Endothelial cell of umbilical vein (primary cell): ENCODE data around the gene ACSM5. TPM values are rescaled to one million over a fixed set of nuclear protein-coding genes. Genes with fewer than 3 reads are reported as not detected.

Source experiments
- BruUV-seq: library from RNA; stranded (reverse); fragments of 400-500 nt; replicated peaks from 2 replicates; lab custom pipeline; 2021; lab: Mats Ljungman, UMichigan
- CTCF ChIA-PET: fragments of 300-600, 350-600 bp; sonication (Branson Sonifier 250); formaldehyde crosslinking; loops from one replicate; lab custom pipeline; 2021; ENCODE audit warnings: antibody characterized with exemption, inconsistent platforms; lab: Charles Lee
- POLR2A ChIA-PET: fragments of 300-600, 350-600 bp; sonication (Branson Sonifier 250); formaldehyde crosslinking; loops from one replicate; lab custom pipeline; 2021; ENCODE audit warnings: antibody characterized with exemption, inconsistent platforms; lab: Charles Lee
- DNase-seq: peaks from one replicate; pipeline ENCODE4 v3.0.0-alpha.2; 2011; ENCODE audit warnings: low read depth, low spot score
- FAIRE-seq: peaks from 2 replicates; lab custom pipeline; 2011; peaks lifted over from hg19 to GRCh38; lab: Jason Lieb, UNC
- H2AFZ ChIP-seq: 2 replicates; pipeline ENCODE4 v1.6.0; 2012; ENCODE audit warnings: low read depth, low read length, control low read depth, inconsistent platforms
- H3K27ac ChIP-seq: 2 replicates; pipeline ENCODE4 v1.5.1; 2011; ENCODE audit warnings: low read depth, mild to moderate bottlenecking, control low read depth, low read length, moderate library complexity; ENCODE audit not compliant: insufficient read depth
- H3K27me3 ChIP-seq, 2 experiments: 2 replicates each; pipeline versions ENCODE4 v1.6.0 to v1.6.1; 2011; ENCODE audit warnings: low read length in 2 of 2, mixed read lengths in 1 of 2; ENCODE audit not compliant: control insufficient read depth in 2 of 2, insufficient read depth in 2 of 2
- H3K36me3 ChIP-seq, 2 experiments: 2 replicates in 1 of 2; 3 replicates in 1 of 2; pipeline ENCODE4 v1.5.1; 2011; ENCODE audit warnings: low read length in 2 of 2, mild to moderate bottlenecking in 1 of 2, moderate library complexity in 1 of 2; ENCODE audit not compliant: control insufficient read depth in 2 of 2, insufficient read depth in 2 of 2; ENCODE audit errors: extremely low read depth in 1 of 2
- H3K4me1 ChIP-seq: 3 replicates; pipeline ENCODE4 v1.5.1; 2011; ENCODE audit warnings: mild to moderate bottlenecking, low read length; ENCODE audit not compliant: control insufficient read depth, insufficient read depth; ENCODE audit errors: extremely low read depth
- H3K4me2 ChIP-seq: 2 replicates; pipeline ENCODE4 v1.6.1; 2011; ENCODE audit warnings: low read length, control low read depth, mixed read lengths; ENCODE audit not compliant: insufficient read depth
- H3K4me3 ChIP-seq, 3 experiments: fragments of 200-600 bp in 1 of 3; sonication (generic), shearing (Covaris generic) in 1 of 3; replicated peaks in 1 of 3; 2 replicates each; pipeline ENCODE4 v1.5.1; 2011 to 2016; ENCODE audit warnings: control low read depth in 3 of 3, low read length in 3 of 3, mild to moderate bottlenecking in 2 of 3, inconsistent platforms in 1 of 3, low read depth in 1 of 3, moderate library complexity in 1 of 3; ENCODE audit not compliant: insufficient read depth in 1 of 3
- H3K79me2 ChIP-seq: 2 replicates; pipeline ENCODE4 v1.6.0; 2012; ENCODE audit warnings: low read length, inconsistent platforms; ENCODE audit not compliant: control insufficient read depth, insufficient read depth
- H3K9ac ChIP-seq: replicated peaks from 2 replicates; pipeline ENCODE3; 2011; ENCODE audit warnings: low read length, control low read depth; ENCODE audit not compliant: insufficient read depth; ENCODE audit errors: extremely low read depth
- H3K9me1 ChIP-seq: replicated peaks from 3 replicates; pipeline ENCODE4 v1.6.0; 2011; ENCODE audit warnings: mild to moderate bottlenecking, low read length; ENCODE audit not compliant: control insufficient read depth, insufficient read depth; ENCODE audit errors: extremely low read depth
- H3K9me3 ChIP-seq: replicated peaks from 2 replicates; pipeline ENCODE4 v1.5.1; 2012; ENCODE audit warnings: low read length, inconsistent platforms; ENCODE audit not compliant: control insufficient read depth, insufficient read depth
- H4K20me1 ChIP-seq: replicated peaks from 2 replicates; pipeline ENCODE3; 2011; ENCODE audit warnings: mild to moderate bottlenecking, low read length; ENCODE audit not compliant: control insufficient read depth, insufficient read depth; ENCODE audit errors: extremely low read depth
- EZH2 ChIP-seq: IDR thresholded peaks from 2 replicates; pipeline ENCODE4 v1.6.1; 2012; ENCODE audit warnings: borderline replicate concordance, low read depth, mild to moderate bottlenecking, moderate library complexity, low read length, inconsistent platforms; ENCODE audit not compliant: severe bottlenecking
- FOS ChIP-seq: IDR thresholded peaks from 2 replicates; pipeline ENCODE4 v1.6.1; 2011; ENCODE audit warnings: mild to moderate bottlenecking, low read length, moderate library complexity, borderline replicate concordance; ENCODE audit not compliant: insufficient read depth
- GATA2 ChIP-seq: IDR thresholded peaks from 2 replicates; pipeline ENCODE4 v1.7.0; 2011; ENCODE audit warnings: low read depth, mild to moderate bottlenecking, moderate library complexity, mixed read lengths, low read length; ENCODE audit not compliant: insufficient read length, insufficient read depth
- JUN ChIP-seq: IDR thresholded peaks from 2 replicates; pipeline ENCODE4 v1.6.1; 2011; ENCODE audit warnings: borderline replicate concordance, low read depth; ENCODE audit not compliant: insufficient read length, insufficient read depth
- MAX ChIP-seq: IDR thresholded peaks from 2 replicates; pipeline ENCODE4 v1.6.1; 2011; ENCODE audit not compliant: insufficient read depth, insufficient read length
- MYC ChIP-seq: IDR thresholded peaks from one replicate; pipeline ENCODE4 v1.6.1; 2011; ENCODE audit warnings: mild to moderate bottlenecking, low read depth, low read length
- POLR2A ChIP-seq: IDR thresholded peaks from 2 replicates; pipeline ENCODE4 v1.6.1; 2012; ENCODE audit warnings: low read depth, mild to moderate bottlenecking, control low read depth, low read length
- POLR2AphosphoS5 ChIP-seq: IDR thresholded peaks from 2 replicates; pipeline ENCODE4 v1.6.1; 2012; ENCODE audit warnings: low read depth, mild to moderate bottlenecking, control low read depth, low read length, moderate library complexity; ENCODE audit not compliant: insufficient read depth
- dilution Hi-C: fragments of 300-500 bp; cut with MboI; formaldehyde crosslinking; loops from one replicate; pipeline ENCODE4 v1.15.0; 2019; ENCODE audit warnings: low sequenced_read_pairs; ENCODE audit not compliant: extremely low pct_ligation_motif_present
- intact Hi-C: fragments of 100-400 bp; cut with micrococcal nuclease; formaldehyde crosslinking; loops from one replicate; pipeline ENCODE4 v1.10.0; 2022
- polyA plus RNA-seq, 4 experiments: library from polyadenylated mRNA; depleted of rRNA in 3 of 4; stranded (reverse) in 3 of 4; unstranded in 1 of 4; fragments of >200 nt; gene quantifications; 2 replicates each; pipeline versions ENCODE4 v1.2.1 to v1.2.3, GENCODE V29; 2011 to 2012; ENCODE audit warnings: missing spikeins in 1 of 4
- total RNA-seq: library from RNA; stranded (reverse); gene quantifications from 2 replicates; pipeline ENCODE4 v1.2.3, GENCODE V29; 2021
- TF ChIP-seq, protein P1 (sequence below), 2 donors: IDR thresholded peaks; 1 replicate in 1 of 2; 2 replicates in 1 of 2; pipeline ENCODE4 v1.5.1; 2011; ENCODE audit warnings: low read length in 2 of 2, mild to moderate bottlenecking in 2 of 2, moderate library complexity in 2 of 2, control low read depth in 1 of 2, inconsistent platforms in 1 of 2, low read depth in 1 of 2; ENCODE audit not compliant: insufficient read depth in 1 of 2; ENCODE audit errors: extremely low read depth in 1 of 2

Gene ACSM5
- total and polyA plus RNA-seq, 2 donors (not counting 3 experiments of a cell fraction or from before 2014, with no cell fraction given) = 0.06 TPM; not detected in 1

- H4K20me1 ChIP-seq = no peaks in the 10 kb centered on the region
- ChIA-PET POLR2A (no interaction called here), CTCF (interaction anchor here (0.5 to 1.0 kb wide), 2 partner anchors 8 to 60 kb away, joined by 4 read pairs; no protein-coding TSS in a partner anchor)
- no peaks in the 10 kb centered on the region for H3K36me3 ChIP-seq
- no peak overlapping the region for H3K4me3 ChIP-seq
- no peak overlapping the region for H3K9ac ChIP-seq
- dilution Hi-C loops (no loop called here), intact Hi-C loops (no loop called here)
- no peak overlapping the region for H3K27ac ChIP-seq
- no peaks in the 10 kb centered on the region for H3K9me1 ChIP-seq
- FAIRE-seq (no peak), DNase-seq (peak; percentile 24)
- no peaks in the 10 kb centered on the region for H3K9me3 ChIP-seq
- no peak overlapping the region for H2AFZ ChIP-seq
- TF ChIP-seq GATA2 (no peak), FOS (no peak), POLR2AphosphoS5 (no peak), POLR2A (no peak), MYC (no peak), MAX (no peak), EZH2 (no peak), JUN (no peak)
- TF ChIP-seq, protein P1, sequence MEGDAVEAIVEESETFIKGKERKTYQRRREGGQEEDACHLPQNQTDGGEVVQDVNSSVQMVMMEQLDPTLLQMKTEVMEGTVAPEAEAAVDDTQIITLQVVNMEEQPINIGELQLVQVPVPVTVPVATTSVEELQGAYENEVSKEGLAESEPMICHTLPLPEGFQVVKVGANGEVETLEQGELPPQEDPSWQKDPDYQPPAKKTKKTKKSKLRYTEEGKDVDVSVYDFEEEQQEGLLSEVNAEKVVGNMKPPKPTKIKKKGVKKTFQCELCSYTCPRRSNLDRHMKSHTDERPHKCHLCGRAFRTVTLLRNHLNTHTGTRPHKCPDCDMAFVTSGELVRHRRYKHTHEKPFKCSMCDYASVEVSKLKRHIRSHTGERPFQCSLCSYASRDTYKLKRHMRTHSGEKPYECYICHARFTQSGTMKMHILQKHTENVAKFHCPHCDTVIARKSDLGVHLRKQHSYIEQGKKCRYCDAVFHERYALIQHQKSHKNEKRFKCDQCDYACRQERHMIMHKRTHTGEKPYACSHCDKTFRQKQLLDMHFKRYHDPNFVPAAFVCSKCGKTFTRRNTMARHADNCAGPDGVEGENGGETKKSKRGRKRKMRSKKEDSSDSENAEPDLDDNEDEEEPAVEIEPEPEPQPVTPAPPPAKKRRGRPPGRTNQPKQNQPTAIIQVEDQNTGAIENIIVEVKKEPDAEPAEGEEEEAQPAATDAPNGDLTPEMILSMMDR (IDR thresholded peaks at IDR 0.05; ENCODE audit: extremely low read depth in 1 of 2, insufficient read depth in 1 of 2, low read depth in 1 of 2, low read length in 2 of 2) = no peak
- no peaks in the 10 kb centered on the region for H3K79me2 ChIP-seq
- no peaks in the 10 kb centered on the region for H3K27me3 ChIP-seq
- BruUV-seq = no TSS peak
- H3K4me1 ChIP-seq = no peaks in the 10 kb centered on the region
- H3K4me2 ChIP-seq = no peak overlapping the region
Observed at GRCh38 chr16:20393801-20394577, 15.3 kb upstream of the ACSM5 start.
